ENCODE data around the gene C10orf143.
"Not testable (repeated sequence)": the region's sequence is repeated elsewhere in the genome, so short reads cannot be mapped to it uniquely, and the experiment has no call there.

C10orf143 gene

DNA sequence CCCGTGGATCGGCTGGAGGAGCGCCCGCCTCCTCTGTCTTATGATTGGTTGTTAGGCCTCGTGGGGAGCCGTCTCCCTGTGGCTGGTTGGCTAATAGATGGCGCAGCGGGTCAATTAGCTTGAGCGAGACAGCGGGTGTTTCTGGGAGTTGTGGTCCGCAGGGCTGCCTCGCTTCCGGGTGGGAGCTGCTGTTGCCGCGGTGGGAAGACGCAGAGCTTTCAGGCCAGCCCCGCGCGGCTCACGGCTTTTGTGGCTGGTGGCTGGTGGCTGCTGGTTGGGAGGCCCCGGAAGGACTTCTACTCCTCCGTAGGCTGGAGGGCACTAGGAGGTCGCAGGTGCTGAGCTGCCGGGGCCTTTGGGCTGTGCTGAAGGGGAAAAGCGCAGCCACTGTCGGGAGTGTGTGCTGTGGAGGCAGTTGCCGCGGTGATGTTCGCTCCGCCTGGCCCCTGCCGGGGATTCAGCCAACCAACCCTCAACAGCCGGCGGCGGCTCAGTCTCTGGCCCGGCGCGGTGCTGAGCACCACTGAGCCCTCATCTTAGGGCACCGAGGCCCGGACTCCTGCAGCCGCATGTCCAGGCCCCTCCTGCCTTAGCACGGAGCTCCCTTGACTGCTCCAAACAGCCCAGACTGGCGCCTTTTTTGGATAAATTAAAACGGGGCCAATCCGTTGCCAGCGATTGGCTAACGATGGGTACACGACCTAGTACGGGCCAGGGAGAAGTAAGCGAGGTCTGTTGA, 652 bp upstream of the C10orf143 start:
- DNase-seq: peak; percentile 91

DNA sequence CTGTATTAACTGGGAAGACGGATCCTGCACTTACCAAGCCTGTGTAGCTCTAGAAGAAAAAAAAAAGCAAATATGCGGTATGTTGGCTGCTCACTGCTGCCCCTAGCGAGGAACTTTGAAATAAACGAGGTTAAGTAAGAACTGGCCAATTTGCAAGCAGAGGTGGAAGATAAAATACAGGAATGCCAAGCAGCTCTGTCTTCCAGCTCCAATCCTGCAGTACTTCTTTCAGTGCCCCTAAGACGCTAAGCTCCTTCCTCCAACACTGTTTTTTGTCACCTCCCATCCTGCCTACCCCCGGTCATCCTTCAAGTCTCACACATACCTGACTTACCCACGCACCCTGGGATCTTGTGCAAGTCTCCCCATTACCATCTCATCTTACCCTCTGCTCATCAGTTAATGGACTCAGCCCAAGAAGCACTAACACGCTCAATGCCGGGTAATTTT, 809 bp downstream of the C10orf143 start:
- peak; percentile 69 for DNase-seq

DNA sequence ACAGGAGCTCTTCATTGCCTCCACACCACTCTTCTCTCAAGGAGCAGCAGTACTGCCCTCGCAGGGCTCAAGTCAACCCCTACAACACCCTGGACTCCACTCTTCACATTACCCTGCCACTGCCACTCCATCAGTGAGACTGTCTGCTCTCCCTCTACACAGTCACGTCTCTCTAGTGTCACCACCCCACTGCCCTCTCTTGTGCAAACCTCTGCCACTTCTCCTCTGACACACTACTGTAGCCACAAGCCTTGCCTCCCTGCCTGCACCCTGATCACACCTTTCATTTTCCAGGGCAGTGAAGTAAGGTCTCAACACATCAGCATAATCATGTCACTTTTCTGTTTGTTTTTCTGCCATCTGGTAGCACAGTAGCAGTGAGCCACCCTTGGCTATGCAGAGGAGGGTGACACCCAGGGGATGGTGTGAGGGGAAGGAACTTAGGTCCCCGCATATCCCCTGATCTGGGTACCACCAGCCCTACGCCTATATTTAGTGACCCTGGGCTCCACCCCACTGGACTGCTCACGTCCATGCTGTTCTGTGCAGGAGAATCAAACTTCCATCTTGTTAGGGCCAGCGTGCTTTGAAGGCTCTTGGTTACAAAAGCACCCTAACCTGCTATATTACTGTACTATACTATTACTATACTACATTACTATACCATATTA, 1.6 kb downstream of the C10orf143 start:
- DNase-seq: no peak

DNA sequence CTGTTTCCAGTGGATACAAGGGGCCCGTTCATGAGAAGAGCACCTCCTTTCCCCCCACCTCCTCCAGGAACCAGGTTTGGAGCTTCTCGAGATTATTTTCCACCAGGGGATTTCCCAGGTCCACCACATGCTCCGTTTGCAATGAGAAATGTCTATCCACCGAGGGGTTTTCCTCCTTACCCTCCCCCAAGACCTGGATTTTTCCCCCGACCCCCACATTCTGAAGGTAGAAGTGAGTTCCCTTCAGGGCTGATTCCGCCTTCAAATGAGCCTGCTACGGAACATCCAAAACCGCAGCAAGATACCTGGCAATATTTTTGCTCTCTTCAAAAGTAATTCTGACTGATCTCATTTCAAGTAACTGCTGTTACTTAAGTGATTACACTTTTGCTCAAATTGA, 2.5 kb downstream of the C10orf143 start:
- not testable (repeated sequence) for DNase-seq

DNA sequence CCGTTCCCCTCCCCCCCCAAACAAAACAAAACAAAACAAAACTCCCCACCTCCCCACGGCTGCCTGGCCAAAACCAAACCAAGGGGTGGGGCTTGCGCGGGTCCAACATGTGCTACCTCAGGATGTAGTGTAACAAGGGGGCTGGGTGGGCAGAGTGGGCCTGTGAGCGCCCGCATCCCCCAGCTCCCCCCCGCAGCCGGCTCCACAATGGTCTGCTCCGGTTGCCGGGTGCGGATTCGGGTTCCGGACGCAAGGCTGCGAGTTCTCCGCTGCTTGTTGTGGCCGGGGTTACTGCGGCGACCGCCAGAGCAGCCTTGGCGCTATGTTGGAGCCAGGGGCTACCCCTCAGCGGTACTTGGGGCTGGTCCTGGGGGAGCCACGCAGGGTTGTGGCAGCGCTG, 4.9 kb downstream of the C10orf143 start:
- DNase-seq: no peak

DNA sequence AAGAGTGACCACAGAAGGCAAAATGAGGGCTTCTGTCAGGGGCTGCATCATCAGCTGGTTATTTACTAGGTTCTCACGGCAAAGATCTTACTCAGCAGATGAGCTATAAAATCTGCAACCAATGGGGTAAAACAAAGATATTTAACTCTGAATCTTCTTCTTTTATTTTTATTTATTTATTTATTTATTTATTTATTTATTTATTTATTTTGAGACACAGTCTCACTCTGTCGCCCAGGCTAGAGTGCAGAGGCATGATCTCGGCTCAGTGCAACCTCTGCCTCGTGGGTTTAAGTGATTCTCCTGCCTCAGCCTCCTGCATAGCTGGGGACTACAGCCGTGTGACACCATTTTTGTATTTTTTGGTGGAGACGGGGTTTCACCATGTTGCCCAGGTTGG, 11.3 kb downstream of the C10orf143 start:
- DNase-seq: no peak

DNA sequence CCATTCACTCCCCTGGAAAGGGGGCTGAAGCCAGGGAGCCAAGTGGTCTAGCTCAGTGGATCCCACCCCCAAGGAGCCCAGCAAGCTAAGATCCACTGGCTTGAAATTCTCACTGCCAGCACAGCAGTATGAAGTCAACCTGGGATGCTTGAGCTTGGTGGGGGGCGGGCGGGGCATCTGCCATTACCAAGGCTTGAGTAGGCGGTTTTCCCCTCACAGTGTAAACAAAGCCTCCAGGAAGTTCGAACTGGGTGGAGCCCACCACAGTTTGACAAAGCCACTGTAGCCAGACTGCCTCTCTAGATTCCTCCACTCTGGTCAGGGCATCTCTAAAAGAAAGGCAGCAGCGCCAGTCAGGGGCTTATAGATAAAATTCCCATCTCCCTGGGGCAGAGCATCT, 20.1 kb downstream of the C10orf143 start:
- not testable (repeated sequence) for DNase-seq

DNA sequence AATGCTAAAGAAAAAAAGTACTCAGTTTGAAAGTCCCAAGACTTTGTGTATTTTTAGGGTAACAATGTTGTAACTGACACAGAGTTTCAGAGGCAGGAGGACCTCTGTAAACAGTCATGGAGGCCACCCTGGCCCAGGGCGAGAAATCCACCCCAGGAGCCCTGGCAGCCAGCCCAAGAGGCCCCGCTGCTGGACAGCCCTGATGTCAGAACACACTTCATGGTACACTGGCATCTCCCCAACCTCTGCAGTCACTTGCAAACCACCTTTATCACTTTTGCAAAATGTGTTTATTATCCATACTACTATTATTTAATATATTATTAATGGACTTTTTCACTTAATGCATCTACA, 30.2 kb downstream of the C10orf143 start:
- DNase-seq: no peak

DNA sequence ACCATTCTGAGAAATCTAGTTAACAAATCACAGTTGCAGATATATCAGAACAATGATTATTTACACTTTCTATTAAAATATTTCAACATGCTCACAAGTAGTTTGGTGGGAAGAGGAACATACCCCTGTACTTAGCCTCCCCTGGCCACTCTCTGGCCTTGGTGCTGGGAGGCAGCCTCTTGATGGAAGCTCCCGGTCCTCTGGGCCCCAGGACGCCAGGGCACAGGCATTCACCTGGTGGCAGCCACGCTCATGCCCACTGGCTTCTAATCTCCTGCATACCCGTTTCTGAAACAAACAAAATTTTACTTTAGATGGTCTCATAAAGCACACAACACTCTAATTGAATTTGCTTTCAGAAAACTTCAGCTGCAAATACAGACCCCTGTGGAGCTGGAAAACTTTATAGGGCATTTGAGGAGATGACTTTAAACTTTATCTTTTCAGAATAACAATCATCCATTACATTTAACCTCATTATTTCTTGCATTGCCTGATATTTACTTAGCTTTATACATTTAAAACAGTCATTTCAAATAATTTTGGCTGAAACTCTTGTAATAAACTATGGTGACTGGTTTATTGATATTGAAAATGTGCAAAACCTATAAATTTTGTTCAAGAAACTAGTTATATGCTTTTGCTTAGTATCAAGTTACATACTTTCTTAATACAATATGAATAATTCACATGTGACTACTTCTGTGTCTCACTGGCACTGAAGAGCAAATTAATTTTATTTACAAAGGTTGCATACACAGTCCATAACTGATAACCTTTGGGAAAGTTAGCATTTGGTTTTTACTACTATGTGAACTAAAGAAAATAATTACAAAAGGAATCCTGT, 30.8 kb downstream of the C10orf143 start:
- no peak for DNase-seq

DNA sequence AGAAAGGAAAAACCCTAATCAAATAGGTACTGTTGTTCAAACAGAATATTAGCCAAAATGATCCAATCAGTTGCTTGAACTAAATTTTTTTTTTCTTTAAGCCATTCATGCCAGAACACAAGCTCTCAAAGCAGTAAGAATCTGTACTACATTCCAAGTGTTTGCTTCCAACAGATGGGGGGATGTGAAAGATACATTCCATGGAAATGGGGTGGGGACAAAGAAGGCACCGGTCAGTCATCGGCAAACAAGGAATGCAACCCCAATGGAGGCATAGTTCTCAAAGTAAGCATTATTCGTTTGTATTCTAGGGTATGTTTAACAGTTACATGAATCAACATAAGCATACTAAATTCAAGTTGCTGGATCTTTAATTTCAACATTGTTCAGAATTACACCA, 32.5 kb downstream of the C10orf143 start:
- DNase-seq: no peak

DNA sequence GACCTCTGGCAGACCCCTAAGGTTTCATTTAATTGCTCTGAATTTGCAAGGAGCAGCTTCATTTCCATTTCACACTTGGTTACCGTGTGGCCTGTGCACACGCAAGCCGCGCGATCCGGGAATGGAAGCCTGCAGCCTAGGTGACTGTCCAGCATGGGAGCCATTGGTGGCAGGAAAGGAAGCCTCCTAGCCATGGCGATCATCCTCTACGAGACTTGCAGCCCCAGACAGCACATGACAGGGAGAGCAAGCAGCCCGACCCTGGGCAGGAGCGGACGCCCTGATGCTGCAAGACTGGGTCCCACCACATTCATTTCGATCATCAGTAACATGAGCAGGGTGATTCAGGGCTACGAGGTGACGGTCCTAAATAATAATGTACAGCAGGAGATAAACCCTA, 33.9 kb downstream of the C10orf143 start:
- DNase-seq: no peak

DNA sequence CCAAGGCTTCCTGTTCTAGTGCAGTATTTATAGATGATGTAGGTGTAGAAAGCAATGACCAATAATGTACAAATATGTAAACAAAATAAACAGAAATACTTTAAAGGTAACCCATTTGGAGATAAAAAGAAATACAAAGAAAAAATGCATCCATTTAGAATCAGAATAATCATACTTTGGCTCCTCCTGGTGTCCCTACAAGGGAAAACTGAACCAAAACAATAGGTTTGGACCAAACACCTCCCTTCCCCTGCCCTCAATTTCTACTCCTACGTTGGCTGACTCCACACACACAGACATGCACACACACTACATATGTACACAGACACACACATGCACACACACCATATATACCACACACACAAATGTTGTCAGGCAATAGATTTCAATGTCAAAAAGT, 36.0 kb downstream of the C10orf143 start:
- DNase-seq: no peak

DNA sequence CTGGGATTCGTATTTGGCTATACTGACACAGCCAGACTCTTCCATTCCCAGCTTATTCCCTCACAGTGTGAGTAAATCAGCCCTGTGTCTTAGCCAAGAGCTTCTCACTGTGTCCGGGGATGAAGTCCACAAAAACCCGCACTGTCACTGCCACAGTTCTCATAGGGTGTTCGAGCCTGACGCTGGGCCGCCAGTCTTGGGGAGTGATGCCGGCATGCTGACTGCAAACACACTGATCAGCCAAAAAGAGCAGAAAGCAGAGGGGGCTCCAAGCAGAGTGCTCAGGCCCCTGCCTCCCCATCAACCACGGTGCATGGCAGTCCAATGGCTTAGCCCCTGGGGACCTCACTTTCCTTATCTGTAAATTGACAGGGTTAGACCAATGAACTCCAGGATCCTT, 36.7 kb downstream of the C10orf143 start:
- DNase-seq: no peak

DNA sequence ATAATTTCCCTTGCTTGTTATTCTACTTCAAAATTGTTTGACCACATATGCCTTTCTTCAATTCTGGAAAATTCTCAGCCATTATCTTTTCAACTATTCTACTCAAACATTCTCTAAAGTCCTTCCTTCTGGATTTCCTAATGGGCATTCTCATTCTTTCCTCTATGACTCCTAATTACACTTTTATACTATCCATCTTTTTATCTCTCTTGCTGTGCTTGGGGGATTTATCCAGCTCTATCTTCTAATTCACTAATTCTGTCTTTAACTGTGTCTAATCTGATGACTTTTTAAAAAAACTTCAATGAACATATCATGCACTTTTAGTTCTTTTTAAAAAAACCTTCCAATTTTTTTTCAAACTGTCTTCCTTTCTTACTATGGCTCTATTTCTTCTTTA, 38.4 kb downstream of the C10orf143 start:
- DNase-seq: no peak

DNA sequence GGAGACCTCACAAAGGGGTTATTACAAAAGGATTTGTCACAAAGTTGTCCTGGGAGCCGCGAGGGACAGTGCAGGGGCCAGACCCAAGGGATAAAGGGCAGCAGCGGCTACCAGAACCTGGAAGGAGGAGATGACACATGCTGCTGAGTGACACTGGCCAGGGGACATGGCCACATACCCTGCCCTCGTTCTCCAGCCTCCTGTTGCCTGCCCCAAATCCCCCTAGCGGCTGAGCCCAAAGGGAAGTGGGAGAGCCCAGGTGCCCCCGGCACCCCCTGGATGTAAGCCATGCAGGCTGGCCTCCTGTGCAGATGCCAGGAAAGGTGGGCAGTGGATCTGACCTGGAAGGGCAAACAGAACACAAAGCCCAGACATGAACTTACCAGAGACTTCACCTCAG, 42.7 kb downstream of the C10orf143 start:
- no peak for DNase-seq

DNA sequence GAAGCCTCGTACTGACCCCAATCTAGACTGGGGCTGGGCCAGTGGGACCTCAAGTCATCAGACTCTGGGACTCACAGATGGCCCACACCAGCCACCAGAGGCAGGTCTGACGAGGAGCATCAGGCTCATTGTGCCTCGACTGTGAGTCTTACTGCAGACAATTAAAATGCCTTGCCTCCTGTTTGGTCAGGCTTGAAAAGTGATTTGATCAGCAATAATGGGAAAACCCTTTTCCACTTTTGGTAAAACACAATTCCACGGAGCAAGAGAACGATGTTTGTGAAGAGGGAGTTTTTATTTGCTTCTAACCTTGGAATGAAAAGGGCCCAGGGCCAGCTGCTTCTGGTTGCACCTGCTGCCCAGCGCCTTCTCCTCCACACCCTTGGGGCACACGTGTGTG, 43.9 kb downstream of the C10orf143 start:
- no peak for DNase-seq

DNA sequence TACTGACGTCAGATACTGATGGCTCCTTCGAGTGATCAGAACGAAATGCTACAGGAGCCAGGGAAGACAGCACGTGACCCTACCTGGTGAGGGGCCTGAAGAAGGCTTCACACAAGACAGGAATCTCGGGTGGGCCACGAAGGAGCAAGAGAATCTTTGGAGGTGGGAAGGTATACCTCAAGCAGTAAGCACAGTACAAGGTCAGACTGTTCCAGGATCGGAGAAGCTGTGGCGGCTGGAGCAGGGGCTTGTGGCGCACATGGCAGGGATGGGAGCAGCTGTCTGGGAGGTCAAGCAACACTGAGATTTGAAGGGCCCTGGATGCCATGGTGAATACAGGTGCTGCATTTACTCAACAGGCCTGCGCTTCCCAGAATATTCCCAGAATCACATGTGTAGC, 45.4 kb downstream of the C10orf143 start:
- no peak for DNase-seq

DNA sequence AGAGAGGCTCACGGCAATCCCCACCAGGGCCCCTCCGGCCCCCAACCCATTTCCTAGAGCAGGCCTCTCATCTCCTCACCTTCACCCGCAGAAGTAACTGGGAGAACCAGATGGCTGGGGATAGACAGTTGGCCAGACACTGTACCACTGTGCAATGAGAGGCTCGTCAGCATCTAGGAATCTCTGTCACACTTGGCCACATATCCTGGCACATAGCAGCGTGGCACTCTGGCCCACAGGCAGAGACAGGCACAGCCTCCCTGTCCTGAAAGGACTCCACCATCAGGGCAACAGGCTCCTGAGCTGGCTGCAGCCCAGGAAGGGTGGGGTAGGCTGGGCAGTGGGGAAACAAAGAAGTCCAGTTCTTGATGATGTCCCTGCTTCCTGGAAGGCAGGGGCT, 45.8 kb downstream of the C10orf143 start:
- no peak for DNase-seq

DNA sequence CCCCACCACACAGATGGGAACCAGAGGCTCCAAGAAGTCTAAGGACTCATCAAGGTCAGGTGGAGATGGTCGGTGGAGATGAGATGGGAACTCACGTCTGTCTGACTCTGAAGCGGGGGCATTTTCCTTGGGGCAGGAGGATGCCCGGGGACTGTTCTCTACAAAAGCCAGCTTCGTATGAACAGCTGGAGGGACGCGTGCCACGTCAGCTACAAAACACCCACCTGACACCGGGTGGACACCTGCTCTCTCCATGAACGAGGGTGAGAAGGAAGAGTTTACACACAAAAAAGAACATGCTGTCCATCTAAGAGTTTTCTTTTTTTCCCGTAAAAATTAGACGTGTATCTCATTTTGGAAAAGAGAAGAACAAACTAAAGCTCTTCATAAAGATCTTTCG, 47.7 kb downstream of the C10orf143 start:
- no peak for DNase-seq

DNA sequence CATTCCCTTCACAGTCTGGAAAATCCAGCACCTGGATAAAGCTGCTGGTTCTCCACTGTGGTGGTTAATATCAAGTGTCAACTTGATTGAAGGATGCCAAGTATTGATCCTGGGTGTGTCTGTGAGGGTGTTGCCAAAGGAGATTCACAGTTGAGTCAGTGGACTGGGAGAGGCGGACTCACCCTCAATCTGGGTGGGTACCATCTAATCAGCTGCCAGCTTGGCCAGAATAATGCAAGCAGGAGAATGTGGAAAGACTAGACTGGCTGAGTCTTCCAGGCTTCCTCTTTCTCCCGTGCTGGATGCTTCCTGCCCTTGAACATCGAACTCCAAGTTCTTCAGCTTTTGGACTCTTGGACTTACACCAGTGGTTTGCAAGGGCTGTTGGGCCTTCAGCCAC, 48.4 kb downstream of the C10orf143 start:
- DNase-seq: no peak

DNA sequence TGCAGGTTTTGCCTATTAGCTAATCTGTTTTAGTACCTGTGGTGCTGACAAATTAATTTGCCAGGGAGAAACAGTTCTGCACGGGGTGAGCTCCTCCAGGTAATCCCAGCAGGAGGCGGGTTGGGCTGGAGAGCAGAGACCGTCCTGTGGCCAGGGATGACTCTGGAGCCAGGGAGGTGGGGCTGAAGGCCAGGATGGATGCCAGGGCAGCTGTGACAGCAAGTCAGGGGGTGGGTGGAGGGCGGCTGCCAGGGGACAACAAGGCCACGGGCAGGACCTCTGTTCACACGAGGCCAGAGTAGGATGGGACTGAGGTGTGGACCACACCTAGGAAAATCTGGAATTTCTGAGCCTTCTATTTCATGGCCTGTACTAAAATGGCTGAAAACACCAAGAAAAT, 48.9 kb downstream of the C10orf143 start:
- no peak for DNase-seq

DNA sequence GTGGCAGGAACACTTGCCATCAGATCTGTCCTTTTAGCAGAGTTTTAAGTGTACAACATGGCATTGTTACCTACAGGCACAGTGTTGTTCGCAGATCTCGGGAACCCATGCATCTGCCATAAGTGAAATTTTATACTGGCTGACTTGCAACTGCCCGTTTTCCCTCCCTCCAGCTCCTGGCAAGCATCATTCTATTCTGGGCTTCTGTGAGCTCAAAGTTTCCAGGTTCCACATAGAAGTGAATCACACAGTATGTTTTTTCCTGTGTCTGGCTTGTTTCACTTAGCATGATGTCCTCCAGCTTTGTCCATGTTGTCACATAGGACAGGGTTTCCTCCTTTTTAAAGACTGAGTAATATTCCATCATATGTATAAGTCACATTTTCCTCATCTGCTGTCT, 56.6 kb downstream of the C10orf143 start:
- no peak for DNase-seq

DNA sequence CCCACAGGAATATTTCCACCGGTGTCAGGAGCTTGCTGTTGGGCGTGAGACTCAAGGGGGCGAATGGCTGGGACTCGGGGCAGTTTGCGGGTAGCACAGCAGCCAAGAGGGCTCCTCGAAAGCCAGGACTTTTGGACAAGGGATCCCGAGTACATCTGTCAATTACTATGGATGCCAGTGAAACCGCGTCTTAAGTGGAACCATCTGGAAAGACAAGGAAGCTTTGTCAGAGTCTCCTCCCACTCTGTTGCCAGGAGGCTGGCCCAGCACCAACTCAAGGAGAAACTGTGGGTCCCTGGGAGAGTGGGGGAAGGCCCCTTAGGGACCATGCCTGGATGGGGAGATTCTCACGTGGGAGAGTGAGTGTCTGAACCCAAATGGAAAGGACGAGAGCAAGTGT, 57.1 kb downstream of the C10orf143 start:
- DNase-seq: no peak

DNA sequence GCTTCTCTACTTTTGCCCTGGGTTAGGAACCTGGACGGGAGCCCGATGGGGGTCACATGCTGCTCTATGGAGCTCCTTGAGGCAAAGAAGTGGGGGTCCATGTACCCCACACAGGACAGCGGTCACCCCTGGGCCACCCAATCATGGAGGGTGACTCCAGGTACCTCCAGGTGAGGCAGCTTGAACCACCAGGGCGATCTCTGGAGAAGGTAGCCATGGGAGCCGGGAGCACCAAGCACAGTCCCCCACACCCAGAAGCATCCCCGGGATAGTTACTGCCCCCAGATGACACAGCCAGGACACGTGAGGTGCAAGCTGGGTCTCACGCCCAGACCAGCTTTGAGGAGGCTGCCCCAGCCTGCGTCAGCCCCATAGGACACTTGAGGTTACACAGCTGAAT, 58.4 kb downstream of the C10orf143 start:
- no peak for DNase-seq

All from NCI-H1105 treated with DMSO at 0.1 percent for 48 hours (cell line).